Karpas-422 (cell line): ENCODE data around the gene BDNF. TPM values are rescaled to one million over a fixed set of nuclear protein-coding genes. Genes with fewer than 3 reads are reported as not detected.
"Not testable (repeated sequence)": the region's sequence is repeated elsewhere in the genome, so short reads cannot be mapped to it uniquely, and the experiment has no call there.

Source experiments
- DNase-seq: peaks from one replicate; pipeline ENCODE4 v3.0.0-alpha.2; 2015
- H2AFZ ChIP-seq: fragments of 200-600 bp; sonication (generic); 2 replicates; pipeline ENCODE4 v1.6.1; 2014; ENCODE audit warnings: antibody characterized with exemption, low read length, mixed read lengths
- H3K27ac ChIP-seq: fragments of 200-600 bp; sonication (generic); 2 replicates; pipeline ENCODE4 v1.5.1; 2014; ENCODE audit warnings: mild to moderate bottlenecking, low read length, moderate library complexity
- H3K27me3 ChIP-seq: fragments of 200-600 bp; sonication (generic); 2 replicates; pipeline ENCODE4 v1.6.1; 2014; ENCODE audit warnings: low read length, mixed read lengths
- H3K36me3 ChIP-seq: fragments of 200-600 bp; sonication (generic); 2 replicates; pipeline ENCODE4 v1.6.1; 2014; ENCODE audit warnings: low read length, mixed read lengths; ENCODE audit not compliant: insufficient read depth
- H3K4me1 ChIP-seq: fragments of 200-600 bp; sonication (generic); 2 replicates; pipeline ENCODE4 v1.6.1; 2014; ENCODE audit warnings: mild to moderate bottlenecking, low read length, mixed read lengths
- H3K4me2 ChIP-seq: fragments of 200-600 bp; sonication (generic); 2 replicates; pipeline ENCODE4 v1.6.1; 2014; ENCODE audit warnings: low read length, low read depth, mild to moderate bottlenecking; ENCODE audit not compliant: poor library complexity, severe bottlenecking
- H3K4me3 ChIP-seq: fragments of 200-600 bp; sonication (generic); 2 replicates; pipeline ENCODE4 v1.5.1; 2014; ENCODE audit warnings: mild to moderate bottlenecking, antibody characterized with exemption, low read length, mixed read lengths
- H3K79me2 ChIP-seq: fragments of 200-600 bp; sonication (generic); 2 replicates; pipeline ENCODE4 v1.6.1; 2014; ENCODE audit warnings: mild to moderate bottlenecking, low read length, mixed read lengths
- H3K9ac ChIP-seq: fragments of 200-600 bp; sonication (generic); 2 replicates; pipeline ENCODE4 v1.6.0; 2014; ENCODE audit warnings: low read length
- H3K9me2 ChIP-seq: fragments of 200-600 bp; sonication (generic), shearing (Covaris generic); replicated peaks from 2 replicates; pipeline ENCODE4 v1.6.0; 2014; ENCODE audit warnings: mild to moderate bottlenecking, low read length, moderate library complexity; ENCODE audit not compliant: insufficient read depth
- H3K9me3 ChIP-seq: fragments of 300-700, 200-600 bp; sonication (generic); 2 replicates; pipeline ENCODE4 v1.6.1; 2014; ENCODE audit warnings: low read length, mixed read lengths
- H4K20me1 ChIP-seq: fragments of 200-600 bp; sonication (generic); 2 replicates; pipeline ENCODE4 v1.6.1; 2014; ENCODE audit warnings: mild to moderate bottlenecking, antibody characterized with exemption, low read length, low read depth; ENCODE audit not compliant: insufficient read depth
- total RNA-seq: library from RNA; depleted of rRNA; stranded (reverse); fragments of >200 nt; shearing (Covaris generic); gene quantifications from 2 replicates; pipeline ENCODE4 v1.2.3, GENCODE V29; 2014; ENCODE audit warnings: low replicate concordance

BDNF gene
- total RNA-seq, 1 experiment from 2014 or later = not detected

GRCh38 chr11:27673979-27674663 lies 26.1 kb downstream of the BDNF start:
- H3K4me2 ChIP-seq = no peak overlapping the region
- no peak overlapping the region for H3K4me3 ChIP-seq
- H3K9me2 ChIP-seq = no peaks in the 10 kb centered on the region
- H3K36me3 ChIP-seq = no peaks in the 10 kb centered on the region
- no peaks in the 10 kb centered on the region for H4K20me1 ChIP-seq
- no peak overlapping the region for H3K9ac ChIP-seq
- H3K79me2 ChIP-seq = no peaks in the 10 kb centered on the region
- H3K4me1 ChIP-seq = no peaks in the 10 kb centered on the region
- DNase-seq = no peak
- H3K27me3 ChIP-seq = no peaks in the 10 kb centered on the region
- H3K27ac ChIP-seq = no peak overlapping the region
- H2AFZ ChIP-seq = no peak overlapping the region
- H3K9me3 ChIP-seq = no peaks in the 10 kb centered on the region

DNA sequence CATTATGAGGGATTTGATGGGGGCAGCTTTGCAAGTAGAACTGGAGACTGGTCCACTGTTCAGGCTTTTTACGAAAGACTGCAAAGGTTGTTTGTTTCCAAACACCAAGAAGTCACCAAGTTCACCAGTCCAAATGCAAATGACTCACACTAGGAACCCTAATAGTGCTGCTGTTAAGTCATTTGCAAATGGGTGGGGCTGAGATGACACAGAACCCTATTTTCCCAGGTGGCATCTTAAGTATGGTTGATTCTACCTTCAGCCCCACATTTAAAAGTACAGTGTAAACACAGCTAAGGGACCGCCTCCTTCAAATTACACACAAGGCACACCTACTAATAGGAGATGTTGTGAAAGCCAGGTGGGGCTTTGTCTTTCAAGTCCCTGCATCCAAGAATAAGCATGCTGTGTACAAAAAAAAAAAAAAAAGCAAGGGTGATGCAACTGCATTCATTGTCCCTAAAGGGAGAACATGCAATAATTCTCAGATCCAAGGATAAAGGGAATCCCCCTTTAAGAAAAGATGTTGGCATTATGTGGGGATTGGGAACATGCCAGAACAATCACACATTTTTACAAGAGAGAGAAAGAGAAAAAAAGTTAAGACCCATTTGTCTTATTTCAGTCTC lies 27.3 kb downstream of the BDNF start:
- Histone ChIP-seq H3K4me1 (no peaks in the 10 kb centered on the region), H4K20me1 (no peaks in the 10 kb centered on the region), H3K27ac (no peak overlapping the region), H3K4me3 (no peak overlapping the region), H3K9ac (no peak overlapping the region), H3K36me3 (no peaks in the 10 kb centered on the region), H3K4me2 (no peak overlapping the region), H3K27me3 (no peaks in the 10 kb centered on the region), H3K9me2 (no peaks in the 10 kb centered on the region), H2AFZ (no peak overlapping the region), H3K79me2 (no peaks in the 10 kb centered on the region), H3K9me3 (no peaks in the 10 kb centered on the region)
- DNase-seq = no peak

- H3K27ac ChIP-seq, H3K9me3 ChIP-seq, H3K9me2 ChIP-seq, H2AFZ ChIP-seq, H3K9ac ChIP-seq, DNase-seq, H3K27me3 ChIP-seq, H3K4me2 ChIP-seq, H4K20me1 ChIP-seq, H3K36me3 ChIP-seq, H3K79me2 ChIP-seq, H3K4me1 ChIP-seq, H3K4me3 ChIP-seq: not testable (repeated sequence)
Observed at GRCh38 chr11:27665508-27666101, 34.6 kb downstream of the BDNF start.

GRCh38 chr11:27663326-27663725 lies 36.9 kb downstream of the BDNF start:
- no peak overlapping the region for H3K27ac ChIP-seq
- no peaks in the 10 kb centered on the region for H3K27me3 ChIP-seq
- no peak for DNase-seq
- no peak overlapping the region for H2AFZ ChIP-seq
- no peak overlapping the region for H3K4me2 ChIP-seq
- no peaks in the 10 kb centered on the region for H3K79me2 ChIP-seq
- no peaks in the 10 kb centered on the region for H3K9me2 ChIP-seq
- no peaks in the 10 kb centered on the region for H3K9me3 ChIP-seq
- no peak overlapping the region for H3K4me3 ChIP-seq
- no peaks in the 10 kb centered on the region for H4K20me1 ChIP-seq
- H3K36me3 ChIP-seq = no peaks in the 10 kb centered on the region
- no peak overlapping the region for H3K9ac ChIP-seq
- H3K4me1 ChIP-seq = no peaks in the 10 kb centered on the region

- no peaks in the 10 kb centered on the region for H3K79me2 ChIP-seq
- DNase-seq = no peak
- H3K36me3 ChIP-seq = no peaks in the 10 kb centered on the region
Observed at GRCh38 chr11:27660171-27660570, 40.1 kb downstream of the BDNF start.

GRCh38 chr11:27658535-27659236 lies 41.6 kb downstream of the BDNF start:
- Histone ChIP-seq H3K36me3 (no peaks in the 10 kb centered on the region), H3K9ac (no peak overlapping the region), H3K4me1 (no peaks in the 10 kb centered on the region), H3K79me2 (no peaks in the 10 kb centered on the region), H3K27ac (no peak overlapping the region), H3K9me2 (no peaks in the 10 kb centered on the region), H4K20me1 (no peaks in the 10 kb centered on the region), H3K4me2 (no peak overlapping the region), H2AFZ (no peak overlapping the region), H3K27me3 (no peaks in the 10 kb centered on the region), H3K4me3 (no peak overlapping the region), H3K9me3 (no peaks in the 10 kb centered on the region)
- no peak for DNase-seq

More at GRCh38 chr11:27660171-27660570, 40.1 kb downstream of the BDNF start:
- no peak overlapping the region for H3K4me2 ChIP-seq
- no peak overlapping the region for H3K4me3 ChIP-seq
- no peaks in the 10 kb centered on the region for H3K27me3 ChIP-seq
- no peaks in the 10 kb centered on the region for H3K9me3 ChIP-seq
- H3K27ac ChIP-seq = no peak overlapping the region
- no peak overlapping the region for H2AFZ ChIP-seq
- no peak overlapping the region for H3K9ac ChIP-seq
- no peaks in the 10 kb centered on the region for H4K20me1 ChIP-seq
- no peaks in the 10 kb centered on the region for H3K4me1 ChIP-seq
- no peaks in the 10 kb centered on the region for H3K9me2 ChIP-seq

DNA sequence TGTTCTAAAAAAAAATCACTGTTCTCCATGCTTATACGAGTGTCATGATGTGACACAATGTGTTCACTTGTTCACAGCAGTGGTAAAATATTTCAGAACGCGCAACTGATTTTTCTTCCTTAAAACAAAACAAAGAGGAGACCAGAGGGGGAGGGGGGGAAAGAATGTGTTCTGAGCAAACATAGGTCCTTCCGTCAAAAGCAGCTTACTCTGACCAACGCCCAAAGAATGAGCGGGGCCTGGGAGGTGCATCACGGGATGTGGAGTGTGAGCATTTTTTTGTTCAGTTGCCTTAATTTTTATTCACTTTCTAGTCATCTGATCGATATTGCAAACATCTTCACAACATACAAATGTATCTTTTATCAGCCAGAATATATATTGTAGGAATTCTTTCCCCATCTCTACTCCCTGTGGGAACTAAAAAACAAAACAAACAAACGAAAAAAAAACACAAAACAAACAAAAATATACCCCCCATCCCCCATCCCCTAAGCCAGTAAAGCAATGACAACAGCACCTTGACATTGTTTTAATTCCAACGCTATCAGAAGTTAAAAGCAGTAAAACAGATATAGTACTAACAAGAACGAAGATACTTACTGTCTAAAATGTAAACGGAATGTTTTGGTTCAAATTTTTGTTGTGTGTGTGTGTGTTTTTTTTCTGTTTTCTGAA lies 43.3 kb downstream of the BDNF start:
- Histone ChIP-seq H4K20me1 (no peaks in the 10 kb centered on the region), H3K9ac (no peak overlapping the region), H3K27ac (no peak overlapping the region), H3K4me1 (no peaks in the 10 kb centered on the region), H3K9me3 (no peaks in the 10 kb centered on the region), H3K4me3 (no peak overlapping the region), H3K79me2 (no peaks in the 10 kb centered on the region), H3K4me2 (no peak overlapping the region), H3K36me3 (no peaks in the 10 kb centered on the region), H3K9me2 (no peaks in the 10 kb centered on the region), H2AFZ (no peak overlapping the region), H3K27me3 (no peaks in the 10 kb centered on the region)
- DNase-seq = no peak

DNA sequence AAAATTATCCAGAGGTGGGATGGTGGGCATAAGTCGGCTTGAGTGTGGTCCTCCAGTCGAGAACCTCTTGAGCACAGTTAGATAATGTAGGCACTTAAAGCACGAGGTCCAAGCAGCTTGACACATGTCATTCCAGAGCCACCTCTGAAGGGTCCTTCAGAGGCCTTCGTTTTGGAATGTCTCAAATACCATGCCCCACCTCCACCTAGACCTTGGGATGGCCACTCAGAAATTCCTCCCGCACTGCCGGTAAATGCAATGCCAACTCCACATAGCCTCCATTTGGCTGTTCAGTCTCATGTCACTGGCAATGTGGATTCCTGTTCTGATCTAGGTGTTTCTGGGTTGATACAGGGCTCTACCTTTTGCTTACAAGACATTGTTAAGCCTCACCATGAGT lies 43.9 kb downstream of the BDNF start:
- H3K27ac ChIP-seq = no peak overlapping the region
- H4K20me1 ChIP-seq = no peaks in the 10 kb centered on the region
- DNase-seq = no peak
- H3K36me3 ChIP-seq = no peaks in the 10 kb centered on the region
- no peak overlapping the region for H2AFZ ChIP-seq
- no peak overlapping the region for H3K9ac ChIP-seq
- H3K4me1 ChIP-seq = no peaks in the 10 kb centered on the region
- no peak overlapping the region for H3K4me2 ChIP-seq
- no peak overlapping the region for H3K4me3 ChIP-seq
- H3K9me2 ChIP-seq = no peaks in the 10 kb centered on the region
- H3K79me2 ChIP-seq = no peaks in the 10 kb centered on the region
- no peaks in the 10 kb centered on the region for H3K27me3 ChIP-seq
- no peaks in the 10 kb centered on the region for H3K9me3 ChIP-seq
